Tibial nerve (tissue), 4 donors: ENCODE results near the gene BRAT1.

Source experiments
- CTCF ChIP-seq, 5 experiments: fragments of 200-600 bp in 3 of 5; fragments of 450-650 bp in 2 of 5; sonication (generic) in 3 of 5; IDR thresholded peaks; one replicate each; pipeline ENCODE4 v1.5.1; 2016 to 2019; ENCODE audit warnings: antibody characterized with exemption in 5 of 5, mild to moderate bottlenecking in 3 of 5, moderate library complexity in 2 of 5
- EP300 ChIP-seq, 2 donors: sonication (generic); formaldehyde crosslinking; IDR thresholded peaks; one replicate each; pipeline ENCODE4 v1.6.1; 2017; ENCODE audit warnings: antibody characterized with exemption in 2 of 2, mild to moderate bottlenecking in 1 of 2
- POLR2A ChIP-seq, 2 donors: fragments of 450-650 bp; IDR thresholded peaks; one replicate each; pipeline ENCODE4 v1.6.1; 2017; ENCODE audit warnings: antibody characterized with exemption in 2 of 2, mild to moderate bottlenecking in 2 of 2, moderate library complexity in 2 of 2

DNA sequence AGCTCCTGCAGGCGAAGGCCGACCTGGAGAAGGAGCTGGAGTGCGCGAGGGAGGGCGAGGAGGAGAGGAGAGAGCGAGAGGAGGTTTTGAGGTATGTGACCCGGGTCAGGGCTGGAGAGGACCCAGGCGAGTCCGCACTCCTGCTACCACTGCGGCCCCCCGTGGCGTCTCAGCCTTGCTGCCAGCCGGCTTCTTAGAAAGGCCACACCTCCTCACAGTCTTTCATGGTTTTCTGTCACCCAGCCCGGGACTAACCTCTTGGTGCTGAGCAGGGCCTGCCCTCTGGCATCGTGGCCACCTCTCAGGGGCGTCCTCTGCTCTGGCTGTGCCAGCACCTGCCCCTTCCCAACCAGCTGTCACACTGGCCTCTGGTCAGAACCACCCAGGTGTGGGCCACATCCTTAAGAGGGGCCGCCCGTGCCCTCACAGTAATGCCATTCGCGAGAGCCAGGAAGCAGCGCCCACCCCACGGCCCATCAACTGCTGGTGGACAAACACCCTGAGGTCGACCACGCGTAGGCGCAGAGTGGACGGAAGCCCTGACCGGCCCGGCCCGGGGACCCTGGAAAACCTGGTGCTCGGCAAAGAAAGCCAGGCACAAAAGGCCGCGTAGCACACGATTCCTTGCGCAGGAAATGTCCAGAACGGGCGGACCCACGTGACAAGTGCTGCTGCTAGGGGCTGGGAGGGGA lies 37.9 kb upstream of the BRAT1 start:
- TF ChIP-seq CTCF (IDR thresholded peaks at IDR 0.05), result no peak
- no peak for TF ChIP-seq POLR2A (IDR thresholded peaks at IDR 0.05)
- no peak for TF ChIP-seq EP300 (IDR thresholded peaks at IDR 0.05)
